Loucy (cell line): ENCODE measurements around the gene LARGE2.

Experiments
- H2AFZ ChIP-seq: fragments of 200-600 bp; sonication (generic); 2 replicates; pipeline ENCODE4 v1.6.0; 2016; ENCODE audit warnings: antibody characterized with exemption, mild to moderate bottlenecking, low read length, moderate library complexity
- H3F3A ChIP-seq: fragments of 200-600 bp; 2 replicates; pipeline ENCODE4 v1.6.0; 2016; ENCODE audit warnings: antibody characterized with exemption, low read depth, mild to moderate bottlenecking
- H3K27me3 ChIP-seq: fragments of 200-600 bp; sonication (generic); 2 replicates; pipeline ENCODE4 v1.6.1; 2014; ENCODE audit warnings: low read length, mild to moderate bottlenecking; ENCODE audit not compliant: insufficient read depth, poor library complexity, severe bottlenecking
- H3K36me3 ChIP-seq: fragments of 200-600 bp; sonication (generic); 2 replicates; pipeline ENCODE4 v1.6.1; 2016; ENCODE audit warnings: low read length; ENCODE audit not compliant: insufficient read depth
- H3K4me1 ChIP-seq: fragments of 200-600 bp; sonication (generic); 2 replicates; pipeline ENCODE4 v1.5.1; 2014; ENCODE audit warnings: low read length, mild to moderate bottlenecking; ENCODE audit not compliant: insufficient read depth, poor library complexity, severe bottlenecking
- H3K4me2 ChIP-seq: fragments of 200-600 bp; sonication (generic); 2 replicates; pipeline ENCODE4 v1.6.0; 2014; ENCODE audit warnings: antibody characterized with exemption, low read length, low read depth, mild to moderate bottlenecking; ENCODE audit not compliant: poor library complexity, severe bottlenecking
- H3K4me3 ChIP-seq: fragments of 200-600 bp; sonication (generic); 2 replicates; pipeline ENCODE4 v1.5.1; 2014; ENCODE audit warnings: low read length, mild to moderate bottlenecking, mixed read lengths; ENCODE audit not compliant: poor library complexity, severe bottlenecking
- H3K79me2 ChIP-seq: fragments of 200-600 bp; sonication (generic); 2 replicates; pipeline ENCODE4 v1.6.1; 2014; ENCODE audit warnings: low read length; ENCODE audit not compliant: insufficient read depth
- H3K9ac ChIP-seq: fragments of 200-600 bp; sonication (generic); 2 replicates; pipeline ENCODE4 v1.6.0; 2014; ENCODE audit warnings: mild to moderate bottlenecking, low read depth, low read length, moderate library complexity; ENCODE audit not compliant: poor library complexity, severe bottlenecking
- H3K9me2 ChIP-seq: fragments of 200-600 bp; sonication (generic); replicated peaks from 2 replicates; pipeline ENCODE4 v1.6.1; 2016; ENCODE audit warnings: low read depth, low read length, mixed read lengths
- H3K9me3 ChIP-seq: fragments of 200-600 bp; sonication (generic); 2 replicates; pipeline ENCODE4 v1.6.1; 2014; ENCODE audit warnings: mild to moderate bottlenecking, antibody characterized with exemption, low read length, low read depth; ENCODE audit not compliant: insufficient read depth
- H4K20me1 ChIP-seq: fragments of 200-600 bp; sonication (generic); 2 replicates; pipeline ENCODE4 v1.6.0; 2014; ENCODE audit warnings: antibody characterized with exemption, low read length, mild to moderate bottlenecking; ENCODE audit not compliant: insufficient read depth, poor library complexity, severe bottlenecking
- CTCF ChIP-seq: fragments of 200-600 bp; sonication (generic); conservative IDR thresholded peaks from 2 replicates; pipeline ENCODE4 v1.5.1; 2014; ENCODE audit warnings: mild to moderate bottlenecking, antibody characterized with exemption, low read length
- EZH2phosphoT487 ChIP-seq: fragments of 200-600 bp; IDR thresholded peaks from 2 replicates; pipeline ENCODE4 v1.6.1; 2018; ENCODE audit warnings: antibody characterized with exemption, mild to moderate bottlenecking, moderate library complexity, borderline replicate concordance

The LARGE2 gene

GRCh38 chr11:45896422-45896984 is 26.0 kb upstream of the LARGE2 start:
- Histone ChIP-seq H2AFZ (no peak overlapping the region), H3K4me2 (no peak overlapping the region), H3K79me2 (no peaks in the 10 kb centered on the region), H3K27me3 (no peaks in the 10 kb centered on the region), H3F3A (no peaks in the 10 kb centered on the region), H3K9ac (no peak overlapping the region), H3K36me3 (no peaks in the 10 kb centered on the region), H3K9me2 (no peaks in the 10 kb centered on the region), H4K20me1 (no peaks in the 10 kb centered on the region), H3K9me3 (no peaks in the 10 kb centered on the region), H3K4me3 (no peak overlapping the region), H3K4me1 (peaks cover 4% of the 10 kb centered on the region)
- TF ChIP-seq EZH2phosphoT487 (no peak), CTCF (no peak)

DNA sequence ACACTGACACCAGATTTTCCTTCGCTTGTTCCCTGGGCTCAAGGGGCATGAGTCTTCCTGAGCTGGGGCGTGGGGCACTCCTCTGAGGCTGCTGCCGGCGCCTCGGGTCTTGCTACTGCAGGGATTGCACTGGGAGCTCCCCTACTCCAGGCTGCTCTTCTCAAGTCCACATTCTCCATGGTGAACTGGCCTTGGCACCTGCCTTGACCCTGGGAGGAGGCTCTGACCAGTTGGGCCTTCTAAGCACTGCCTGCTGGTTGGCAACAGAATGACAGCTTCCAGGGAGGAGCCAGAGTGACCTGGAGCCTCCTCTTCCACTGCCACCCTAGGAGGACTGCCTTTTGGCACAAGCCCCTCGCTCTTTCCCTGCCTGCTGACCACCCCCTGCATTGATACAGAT is 24.9 kb upstream of the LARGE2 start:
- Histone ChIP-seq H2AFZ (no peak overlapping the region), H3K9me2 (no peaks in the 10 kb centered on the region), H3K4me2 (no peak overlapping the region), H3F3A (no peaks in the 10 kb centered on the region), H4K20me1 (no peaks in the 10 kb centered on the region), H3K79me2 (no peaks in the 10 kb centered on the region), H3K9me3 (no peaks in the 10 kb centered on the region), H3K27me3 (no peaks in the 10 kb centered on the region), H3K4me1 (peaks cover 4% of the 10 kb centered on the region), H3K9ac (no peak overlapping the region), H3K4me3 (no peak overlapping the region), H3K36me3 (no peaks in the 10 kb centered on the region)
- TF ChIP-seq EZH2phosphoT487 (no peak), CTCF (no peak)

GRCh38 chr11:45899086-45899447 is 23.4 kb upstream of the LARGE2 start:
- Histone ChIP-seq H3K36me3 (no peaks in the 10 kb centered on the region), H3K9ac (no peak overlapping the region), H4K20me1 (no peaks in the 10 kb centered on the region), H3K9me3 (no peaks in the 10 kb centered on the region), H3K4me3 (no peak overlapping the region), H3K9me2 (no peaks in the 10 kb centered on the region), H3K79me2 (no peaks in the 10 kb centered on the region), H3K27me3 (no peaks in the 10 kb centered on the region), H3K4me2 (no peak overlapping the region), H3F3A (no peaks in the 10 kb centered on the region), H2AFZ (no peak overlapping the region), H3K4me1 (peaks cover 4% of the 10 kb centered on the region)
- TF ChIP-seq CTCF (no peak), EZH2phosphoT487 (no peak)
